ENCODE measurements around the gene FRY.

FRY gene

DNA sequence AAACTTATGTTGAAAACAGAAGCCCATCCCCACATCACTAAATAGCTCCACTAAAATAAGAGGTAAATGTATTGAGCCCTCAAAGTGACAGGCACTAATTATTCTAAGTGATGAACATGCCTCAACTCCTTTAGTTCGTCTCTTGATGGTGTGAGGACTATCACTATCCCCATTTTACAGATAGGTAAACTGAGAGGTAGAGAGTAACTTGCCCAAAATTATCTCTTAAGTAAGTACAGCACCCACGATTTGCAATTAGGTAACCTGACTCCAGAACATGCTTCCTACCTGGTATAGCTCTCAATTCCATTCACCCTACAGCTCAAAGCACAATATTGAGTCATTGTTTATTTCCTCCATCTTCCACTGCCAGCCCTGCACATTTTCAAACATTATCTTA, 270.9 kb downstream of the FRY start (continued):
- TF ChIP-seq TSHZ2 (CRISPR knock-in tag; IDR thresholded peaks at IDR 0.05), result no peak
- no peak for TF ChIP-seq ZFP30 (CRISPR knock-in tag; IDR thresholded peaks at IDR 0.05)
- TF ChIP-seq ESRRG (CRISPR knock-in tag; IDR thresholded peaks at IDR 0.05), result no peak
- TF ChIP-seq, protein P1, sequence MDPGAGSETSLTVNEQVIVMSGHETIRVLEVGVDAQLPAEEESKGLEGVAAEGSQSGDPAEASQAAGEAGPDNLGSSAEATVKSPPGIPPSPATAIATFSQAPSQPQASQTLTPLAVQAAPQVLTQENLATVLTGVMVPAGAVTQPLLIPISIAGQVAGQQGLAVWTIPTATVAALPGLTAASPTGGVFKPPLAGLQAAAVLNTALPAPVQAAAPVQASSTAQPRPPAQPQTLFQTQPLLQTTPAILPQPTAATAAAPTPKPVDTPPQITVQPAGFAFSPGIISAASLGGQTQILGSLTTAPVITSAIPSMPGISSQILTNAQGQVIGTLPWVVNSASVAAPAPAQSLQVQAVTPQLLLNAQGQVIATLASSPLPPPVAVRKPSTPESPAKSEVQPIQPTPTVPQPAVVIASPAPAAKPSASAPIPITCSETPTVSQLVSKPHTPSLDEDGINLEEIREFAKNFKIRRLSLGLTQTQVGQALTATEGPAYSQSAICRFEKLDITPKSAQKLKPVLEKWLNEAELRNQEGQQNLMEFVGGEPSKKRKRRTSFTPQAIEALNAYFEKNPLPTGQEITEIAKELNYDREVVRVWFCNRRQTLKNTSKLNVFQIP (CRISPR knock-in tag; IDR thresholded peaks at IDR 0.05; ENCODE audit: borderline replicate concordance, low read depth), result no peak

DNA sequence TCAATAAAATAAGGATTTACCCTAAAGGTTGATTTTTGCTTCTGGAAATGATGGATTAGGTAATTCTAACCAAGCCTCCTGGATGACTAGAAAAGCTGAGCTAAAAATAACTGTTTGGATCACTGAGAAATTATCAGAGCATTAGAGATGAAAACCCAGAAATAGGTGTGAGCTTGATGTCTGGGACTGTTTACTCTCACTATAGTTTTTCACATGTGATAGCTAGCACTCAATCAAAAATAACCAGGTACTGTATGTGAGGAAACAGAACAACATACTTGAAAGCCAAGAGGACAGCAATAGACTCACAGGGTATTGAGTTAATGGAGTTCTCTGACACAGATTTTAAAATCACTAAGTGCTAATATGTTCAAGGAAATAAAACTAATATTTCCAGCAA, 274.1 kb downstream of the FRY start:
- no peak for TF ChIP-seq ZFP3 (CRISPR knock-in tag; IDR thresholded peaks at IDR 0.05)
- no peak for TF ChIP-seq ESRRG (CRISPR knock-in tag; IDR thresholded peaks at IDR 0.05)
- no peak for TF ChIP-seq OSR1 (CRISPR knock-in tag; IDR thresholded peaks at IDR 0.05)
- TF ChIP-seq CSRNP3 (CRISPR knock-in tag; IDR thresholded peaks at IDR 0.05), result no peak
- TF ChIP-seq TSHZ2 (CRISPR knock-in tag; IDR thresholded peaks at IDR 0.05), result no peak
- no peak for TF ChIP-seq ARNTL (CRISPR knock-in tag; IDR thresholded peaks at IDR 0.05; ENCODE audit: borderline replicate concordance, low read depth)
- no peak for TF ChIP-seq GLIS3 (CRISPR knock-in tag; IDR thresholded peaks at IDR 0.05)
- no peak for TF ChIP-seq SNAI2 (CRISPR knock-in tag; IDR thresholded peaks at IDR 0.05)
- ATAC-seq, result no peak

DNA sequence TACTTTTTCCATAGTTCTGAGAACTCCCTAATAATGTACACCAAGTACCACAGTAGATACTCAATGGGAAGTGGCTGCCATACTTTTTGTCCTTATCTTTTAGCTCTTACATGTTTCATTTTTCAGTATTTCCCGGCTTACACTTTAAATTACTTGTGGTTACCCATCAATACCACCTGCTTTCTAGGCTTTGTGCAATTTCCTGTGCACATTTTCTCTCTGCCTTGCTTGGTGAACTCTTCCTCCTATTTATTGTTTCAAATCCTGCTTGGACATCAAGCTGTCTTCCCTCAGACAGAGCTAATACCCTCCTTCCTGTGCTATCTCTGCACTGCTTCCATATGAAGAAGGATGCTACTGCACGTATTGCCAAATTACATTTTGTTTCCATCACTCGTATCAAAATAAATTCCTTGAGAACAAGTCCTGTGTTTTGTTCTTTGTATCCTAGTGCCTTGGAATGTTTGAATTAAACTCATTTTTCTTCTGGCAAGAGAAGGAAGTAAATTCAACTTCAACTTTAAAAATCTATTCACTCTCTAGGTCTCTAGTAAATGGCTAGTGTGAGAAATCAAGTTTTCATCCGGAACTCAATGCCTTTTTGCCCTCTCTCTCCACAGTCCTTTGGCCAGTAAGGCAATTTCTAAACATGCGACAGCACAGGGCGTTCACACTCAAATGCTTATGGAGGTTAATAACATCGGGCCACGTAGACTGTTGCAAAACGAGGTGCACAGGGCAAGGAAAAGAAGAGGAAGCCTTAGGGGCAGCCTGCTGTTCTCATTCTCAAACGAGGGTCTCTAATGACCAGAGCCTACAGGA, 277.9 kb downstream of the FRY start:
- TF ChIP-seq ZNF565 (CRISPR knock-in tag; conservative IDR thresholded peaks at IDR 0.05; ENCODE audit: low read depth) (no peak), PPARA (CRISPR knock-in tag; IDR thresholded peaks at IDR 0.05; ENCODE audit: borderline replicate concordance) (no peak), ZFP3 (CRISPR knock-in tag; IDR thresholded peaks at IDR 0.05) (no peak), ARNTL (CRISPR knock-in tag; IDR thresholded peaks at IDR 0.05; ENCODE audit: borderline replicate concordance, low read depth) (no peak), BACH2 (CRISPR knock-in tag; IDR thresholded peaks at IDR 0.05; ENCODE audit: borderline replicate concordance) (no peak), ISL1 (CRISPR knock-in tag; IDR thresholded peaks at IDR 0.05) (no peak), ESRRG (CRISPR knock-in tag; IDR thresholded peaks at IDR 0.05) (no peak)
- ATAC-seq, result peak; percentile 59

DNA sequence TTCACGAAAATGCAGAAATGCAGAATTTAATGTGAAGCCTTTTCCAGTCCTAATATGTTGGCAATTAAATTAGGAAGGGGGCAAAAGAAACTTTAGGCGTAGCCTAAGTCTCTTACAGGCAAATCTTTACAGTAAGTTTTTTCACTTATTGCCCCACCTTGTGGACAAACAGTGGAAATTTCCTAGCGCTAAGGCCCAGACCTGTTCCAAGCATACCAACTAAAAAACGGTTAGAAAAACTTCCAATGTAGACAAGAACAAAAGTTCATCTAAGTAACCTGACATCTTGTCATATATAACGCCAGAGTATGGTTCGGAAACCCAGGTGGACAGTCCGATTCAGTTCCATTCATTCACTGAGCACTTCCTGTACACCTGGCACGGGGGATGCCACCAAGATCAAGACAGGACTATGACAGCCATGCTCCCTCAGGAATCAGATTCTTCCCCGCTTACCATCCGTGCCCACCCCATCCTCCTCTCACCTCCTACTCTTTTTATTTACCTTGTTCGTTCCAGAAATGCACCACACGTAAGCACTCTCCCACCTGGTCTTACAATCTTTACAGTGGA, 278.6 kb downstream of the FRY start:
- ATAC-seq, result peak; percentile 90
- TF ChIP-seq ISL1 (CRISPR knock-in tag; IDR thresholded peaks at IDR 0.05) (no peak), CSRNP3 (CRISPR knock-in tag; IDR thresholded peaks at IDR 0.05) (no peak), ZNF70 (CRISPR knock-in tag; IDR thresholded peaks at IDR 0.05) (no peak), ZNF8 (CRISPR knock-in tag; IDR thresholded peaks at IDR 0.05) (no peak), GLIS3 (CRISPR knock-in tag; IDR thresholded peaks at IDR 0.05) (no peak), PPARA (CRISPR knock-in tag; IDR thresholded peaks at IDR 0.05; ENCODE audit: borderline replicate concordance) (no peak), ESRRG (CRISPR knock-in tag; IDR thresholded peaks at IDR 0.05) (no peak), RARB (CRISPR knock-in tag; IDR thresholded peaks at IDR 0.05) (no peak), ZNF565 (CRISPR knock-in tag; conservative IDR thresholded peaks at IDR 0.05; ENCODE audit: low read depth) (no peak), CREB5 (CRISPR knock-in tag; IDR thresholded peaks at IDR 0.05; ENCODE audit: low read depth) (no peak), ZFP30 (CRISPR knock-in tag; IDR thresholded peaks at IDR 0.05) (no peak), TCF4 (CRISPR knock-in tag; IDR thresholded peaks at IDR 0.05; ENCODE audit: borderline replicate concordance) (no peak), TOX (CRISPR knock-in tag; IDR thresholded peaks at IDR 0.05; ENCODE audit: borderline replicate concordance) (no peak)
- TF ChIP-seq, protein P1 (CRISPR knock-in tag; IDR thresholded peaks at IDR 0.05; ENCODE audit: borderline replicate concordance, low read depth), result no peak

Measured in SK-N-SH treated with all-trans-retinoic acid at 6 μM for 48 hours (cell line).